ENCODE data around the gene RPS27L. TPM values are rescaled to one million over a fixed set of nuclear protein-coding genes. Genes with fewer than 3 reads are reported as not detected.

The RPS27L gene
- total and polyA plus RNA-seq, 9 donors = 55.1 to 73.3 (median 64.7) TPM

DNA sequence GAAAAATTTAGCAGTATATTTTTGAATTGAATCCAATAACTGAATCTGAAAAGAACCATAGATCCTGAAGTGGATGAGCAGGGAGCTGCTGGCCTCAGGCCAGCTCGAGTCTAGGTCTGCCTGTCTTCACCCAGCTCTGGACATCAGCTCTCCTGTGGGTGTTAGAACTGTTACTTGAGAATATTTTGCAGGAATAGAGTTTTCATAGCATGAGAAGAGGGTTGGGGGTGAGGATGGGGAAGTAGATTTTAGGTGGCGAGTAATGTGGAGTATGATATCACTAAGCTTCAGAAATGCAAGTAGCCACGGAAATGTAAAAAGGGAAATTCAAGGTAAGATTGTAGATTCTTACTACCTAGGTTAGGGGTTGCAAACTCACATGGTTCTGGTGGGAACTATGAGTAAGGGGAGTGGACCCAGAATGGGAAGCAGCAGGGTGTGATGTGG, 38.3 kb upstream of the RPS27L start:
- H3K4me1 ChIP-seq (ENCODE audit: control insufficient read depth, insufficient read depth, low read length) = peaks cover 11% of the 10 kb centered on the region
- WGBS (ENCODE audit: insufficient coverage) = 55% methylated on average over 3 of the region's 3 CpGs

DNA sequence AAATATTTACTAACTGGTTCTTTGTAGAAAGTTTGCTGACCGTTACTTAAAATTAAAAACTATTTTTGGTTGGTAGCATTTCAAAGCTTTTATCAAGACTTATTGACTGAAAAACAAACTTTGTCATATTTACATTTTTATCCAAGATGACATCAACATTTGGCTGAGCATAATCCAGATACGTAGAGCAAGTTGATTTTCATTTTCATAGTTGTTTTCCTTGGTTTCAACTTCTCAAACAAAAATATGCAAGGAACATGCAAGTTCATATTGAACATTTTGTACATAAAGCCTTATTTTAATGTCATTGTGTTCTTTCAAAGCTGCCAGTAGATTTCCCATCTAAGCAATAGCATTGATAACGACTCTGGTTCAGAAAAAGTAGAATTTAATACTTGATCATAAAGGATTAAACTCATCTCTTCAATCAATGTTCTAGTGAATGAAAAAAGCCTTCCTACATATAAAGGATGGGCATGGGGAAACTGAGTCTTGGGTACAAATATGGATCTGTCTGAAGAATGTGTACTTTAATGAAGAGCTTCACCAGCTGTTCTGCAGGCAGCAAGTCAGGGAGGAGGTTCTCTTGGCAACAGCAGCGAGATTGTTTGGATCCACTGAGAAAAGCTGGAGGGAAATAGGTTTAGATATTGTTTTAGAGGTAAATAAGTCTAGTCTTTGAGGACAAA, 37.7 kb upstream of the RPS27L start:
- Histone ChIP-seq H3K4me1 (ENCODE audit: control insufficient read depth, insufficient read depth, low read length) (peaks cover 13% of the 10 kb centered on the region), H3K27me3 (ENCODE audit: control insufficient read depth, insufficient read depth, low read length) (no peaks in the 10 kb centered on the region), H3K36me3 (ENCODE audit: control insufficient read depth, insufficient read depth, low read length) (no peaks in the 10 kb centered on the region), H3K9me3 (replicated peaks; ENCODE audit: control insufficient read depth, low read depth, low read length) (no peaks in the 10 kb centered on the region), H3K4me3 (ENCODE audit: low read length) (no peak overlapping the region), H3K27ac (ENCODE audit: low read length) (peak overlapping the region; percentile 66)
- no CpG with 5 or more reads among the region's 4 CpGs for WGBS (ENCODE audit: insufficient coverage)
- peak; percentile 85 for DNase-seq

More for the DNA sequence above, 38.3 kb upstream of the RPS27L start:
- Histone ChIP-seq H3K36me3 (ENCODE audit: control insufficient read depth, insufficient read depth, low read length) (no peaks in the 10 kb centered on the region), H3K27ac (ENCODE audit: low read length) (peak overlapping the region; percentile 66), H3K9me3 (replicated peaks; ENCODE audit: control insufficient read depth, low read depth, low read length) (no peaks in the 10 kb centered on the region), H3K27me3 (ENCODE audit: control insufficient read depth, insufficient read depth, low read length) (no peaks in the 10 kb centered on the region), H3K4me3 (ENCODE audit: low read length) (no peak overlapping the region)
- DNase-seq = no peak

DNA sequence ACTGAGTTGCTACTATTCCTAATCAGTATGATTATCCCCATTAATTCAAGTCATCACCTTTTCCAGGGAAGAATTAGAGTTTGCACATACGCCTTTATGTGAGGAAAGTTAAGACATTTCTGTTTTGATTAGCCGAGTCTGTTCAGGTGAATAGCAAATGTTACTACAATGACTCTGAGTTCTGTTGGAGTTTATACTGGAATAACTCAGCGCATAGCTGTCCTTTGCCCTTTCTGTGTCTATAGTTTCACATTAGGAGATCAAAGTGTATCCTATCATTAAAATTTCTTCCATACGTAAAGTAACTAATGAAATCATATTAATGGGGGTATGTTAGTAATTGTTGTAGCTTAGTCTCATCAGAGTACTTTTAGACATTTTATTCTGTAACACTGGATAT, 37.0 kb upstream of the RPS27L start:
- Histone ChIP-seq H3K9me3 (replicated peaks; ENCODE audit: control insufficient read depth, low read depth, low read length) (no peaks in the 10 kb centered on the region), H3K4me1 (ENCODE audit: control insufficient read depth, insufficient read depth, low read length) (peaks cover 14% of the 10 kb centered on the region), H3K36me3 (ENCODE audit: control insufficient read depth, insufficient read depth, low read length) (no peaks in the 10 kb centered on the region), H3K4me3 (ENCODE audit: low read length) (no peak overlapping the region), H3K27ac (ENCODE audit: low read length) (peak overlapping the region; percentile 29), H3K27me3 (ENCODE audit: control insufficient read depth, insufficient read depth, low read length) (no peaks in the 10 kb centered on the region)
- no peak for DNase-seq
- WGBS (ENCODE audit: insufficient coverage) = no CpG with 5 or more reads among the region's 4 CpGs

DNA sequence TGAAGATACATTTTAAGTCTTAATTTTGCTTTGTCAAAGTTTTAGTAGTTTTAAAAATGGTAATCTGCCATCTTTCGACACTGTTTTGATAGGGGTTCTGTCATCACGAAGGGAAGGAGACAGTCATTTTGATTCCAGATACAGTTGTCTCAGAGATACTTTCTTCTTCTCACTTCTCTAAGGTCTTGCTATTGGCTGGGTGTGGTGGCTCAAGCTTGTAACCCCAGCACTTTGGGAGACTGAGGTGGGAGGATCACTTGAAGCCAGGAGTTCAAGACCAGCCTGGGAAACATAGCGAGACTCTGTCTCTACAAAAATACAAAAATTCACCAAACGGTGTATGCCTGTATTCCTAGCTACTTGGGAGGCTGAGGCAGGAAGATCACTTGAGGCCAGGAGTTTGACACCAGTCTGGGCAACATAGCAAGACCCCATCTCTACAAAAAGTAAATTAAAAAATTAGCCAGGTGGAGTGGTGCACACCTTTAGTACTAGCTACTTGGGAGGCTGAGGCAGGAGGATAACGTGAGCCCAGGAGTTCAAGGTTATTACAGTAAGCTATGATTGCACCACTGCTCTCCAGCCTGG, 35.4 kb upstream of the RPS27L start:
- no peaks in the 10 kb centered on the region for H3K36me3 ChIP-seq (ENCODE audit: control insufficient read depth, insufficient read depth, low read length)
- H3K4me3 ChIP-seq (ENCODE audit: low read length) = no peak overlapping the region
- no peaks in the 10 kb centered on the region for H3K27me3 ChIP-seq (ENCODE audit: control insufficient read depth, insufficient read depth, low read length)
- H3K27ac ChIP-seq (ENCODE audit: low read length) = no peak overlapping the region
- no peaks in the 10 kb centered on the region for H3K9me3 ChIP-seq (replicated peaks; ENCODE audit: control insufficient read depth, low read depth, low read length)
- peaks cover 18% of the 10 kb centered on the region for H3K4me1 ChIP-seq (ENCODE audit: control insufficient read depth, insufficient read depth, low read length)
- DNase-seq = no peak
- whole genome bisulfite sequencing (ENCODE audit: insufficient coverage) = 67% methylated on average over 1 of the region's 5 CpGs

DNA sequence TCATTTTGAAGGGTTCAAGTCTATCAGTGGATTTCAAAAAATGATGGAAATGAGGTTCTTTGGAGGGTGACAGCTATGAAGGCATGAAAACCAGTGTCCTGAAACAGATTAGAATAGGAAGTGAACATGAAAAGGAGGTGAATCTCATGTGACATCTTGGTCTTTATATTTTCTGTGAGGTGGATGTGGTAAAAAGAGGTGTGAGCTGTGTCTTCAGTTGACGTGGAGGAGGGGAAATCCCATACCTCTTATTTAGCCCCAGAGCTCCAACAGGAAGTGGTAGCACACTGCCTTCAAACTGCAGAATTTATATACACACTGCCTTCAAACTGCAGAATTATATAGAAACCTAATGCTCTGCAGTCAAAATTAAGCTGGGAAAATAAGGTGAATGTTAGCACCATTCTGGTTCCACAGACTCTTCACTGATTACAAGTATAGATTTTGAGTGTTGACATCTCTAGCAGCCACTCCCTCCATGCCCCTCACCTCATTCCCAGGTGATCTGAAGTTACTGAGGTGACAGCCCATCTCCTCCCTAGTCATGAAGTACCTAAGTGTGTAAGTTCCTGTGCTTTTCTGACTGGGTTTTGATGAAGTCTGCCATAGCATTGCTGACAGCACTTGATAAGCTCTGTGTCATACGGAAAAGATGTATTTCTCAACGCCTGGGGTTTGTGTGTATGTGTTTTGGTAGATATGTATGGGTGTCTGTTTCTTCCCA, 34.8 kb upstream of the RPS27L start:
- Histone ChIP-seq H3K9me3 (replicated peaks; ENCODE audit: control insufficient read depth, low read depth, low read length) (no peaks in the 10 kb centered on the region), H3K36me3 (ENCODE audit: control insufficient read depth, insufficient read depth, low read length) (no peaks in the 10 kb centered on the region), H3K27ac (ENCODE audit: low read length) (no peak overlapping the region), H3K4me1 (ENCODE audit: control insufficient read depth, insufficient read depth, low read length) (peaks cover 18% of the 10 kb centered on the region), H3K27me3 (ENCODE audit: control insufficient read depth, insufficient read depth, low read length) (no peaks in the 10 kb centered on the region), H3K4me3 (ENCODE audit: low read length) (no peak overlapping the region)
- WGBS (ENCODE audit: insufficient coverage) = 100% methylated on average over 2 of the region's 3 CpGs
- no peak for DNase-seq

DNA sequence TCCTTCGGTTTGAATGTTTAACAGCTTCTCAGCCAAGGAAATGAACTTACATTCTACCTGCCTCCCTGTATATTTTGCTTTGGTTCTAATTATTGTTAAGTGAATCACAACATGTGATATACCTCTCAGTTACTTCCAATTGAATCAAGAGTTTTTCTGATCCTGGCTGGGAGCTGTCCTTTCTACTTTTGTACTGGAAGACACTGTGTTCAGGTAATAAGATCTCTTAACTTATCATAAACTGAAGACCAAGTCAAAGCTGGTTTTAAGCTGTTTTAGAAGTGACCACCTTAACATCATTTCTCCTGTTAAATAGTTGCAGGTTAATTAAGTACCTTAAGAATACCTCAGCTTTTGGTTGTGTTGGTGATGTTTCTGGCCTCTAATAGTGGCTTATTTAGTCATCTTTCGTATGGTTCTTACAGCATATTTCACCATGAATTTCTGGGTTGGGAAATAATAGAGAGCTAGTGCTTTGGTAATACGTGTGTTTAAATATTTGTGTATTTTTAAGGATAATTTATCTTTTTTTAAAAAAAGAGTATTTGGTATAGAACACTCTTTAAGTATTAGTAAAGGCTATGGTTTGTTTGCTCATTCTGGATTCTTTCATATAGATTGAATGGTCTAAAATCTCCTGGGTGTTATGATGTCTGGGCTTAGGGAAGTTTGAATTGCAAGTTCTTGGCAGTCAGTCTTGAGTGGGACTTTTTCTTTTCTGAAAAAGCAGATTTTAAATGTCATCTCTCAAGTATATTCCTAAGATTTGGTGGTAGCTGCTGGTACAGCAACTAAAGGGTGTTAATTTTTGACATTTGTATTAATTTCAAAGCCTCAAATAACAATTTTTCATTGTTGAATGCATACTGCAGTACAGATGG, 33.7 kb upstream of the RPS27L start:
- H3K36me3 ChIP-seq (ENCODE audit: control insufficient read depth, insufficient read depth, low read length) = no peaks in the 10 kb centered on the region
- peaks cover 15% of the 10 kb centered on the region for H3K4me1 ChIP-seq (ENCODE audit: control insufficient read depth, insufficient read depth, low read length)
- H3K27me3 ChIP-seq (ENCODE audit: control insufficient read depth, insufficient read depth, low read length) = no peaks in the 10 kb centered on the region
- H3K9me3 ChIP-seq (replicated peaks; ENCODE audit: control insufficient read depth, low read depth, low read length) = no peaks in the 10 kb centered on the region
- WGBS (ENCODE audit: insufficient coverage) = no CpG with 5 or more reads among the region's 3 CpGs
- H3K4me3 ChIP-seq (ENCODE audit: low read length) = peak overlapping the region; percentile 75
- no peak overlapping the region for H3K27ac ChIP-seq (ENCODE audit: low read length)
- no peak for DNase-seq

DNA sequence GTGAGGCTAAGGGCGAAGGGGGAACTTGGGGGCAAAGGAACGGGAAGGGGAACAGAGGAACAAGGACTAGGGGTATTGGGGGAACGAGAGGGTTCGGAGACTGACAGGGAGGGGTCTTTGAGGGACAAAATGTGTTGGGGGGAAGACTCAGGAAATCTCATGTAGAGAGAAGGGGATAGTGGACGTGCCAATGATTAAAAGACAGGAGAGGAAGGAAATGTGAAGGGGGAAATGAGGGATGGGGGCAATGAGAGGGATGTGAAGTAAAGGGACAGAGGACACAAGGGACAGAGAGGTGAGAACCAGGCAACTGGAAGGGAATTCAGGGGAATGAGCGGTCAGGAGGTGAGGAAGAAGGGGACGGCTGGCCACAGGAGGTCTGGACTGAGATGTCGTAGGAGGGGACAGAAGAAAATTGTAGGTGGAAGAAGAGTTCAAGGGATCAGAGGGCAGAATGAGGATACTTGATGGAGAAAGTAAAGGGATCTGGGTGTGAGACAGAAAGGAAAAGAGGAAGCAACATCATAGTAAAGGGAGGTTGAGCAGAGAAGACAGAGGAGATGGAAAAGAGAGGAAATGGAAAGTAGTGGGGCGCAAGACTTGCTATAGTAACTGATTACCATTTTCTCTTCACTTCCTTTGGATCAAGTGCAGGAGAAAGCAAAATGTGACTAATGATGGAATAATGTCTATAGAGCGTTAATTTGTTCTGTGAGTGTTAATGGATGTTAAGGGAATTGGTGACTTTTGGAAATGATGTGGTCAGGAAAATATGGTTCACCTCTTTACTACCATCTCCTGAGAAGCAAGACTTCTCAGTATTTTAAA, 32.9 kb upstream of the RPS27L start:
- Histone ChIP-seq H3K27ac (ENCODE audit: low read length) (peak overlapping the region; percentile 75), H3K27me3 (ENCODE audit: control insufficient read depth, insufficient read depth, low read length) (no peaks in the 10 kb centered on the region), H3K4me3 (ENCODE audit: low read length) (peak overlapping the region; percentile 75), H3K36me3 (ENCODE audit: control insufficient read depth, insufficient read depth, low read length) (no peaks in the 10 kb centered on the region), H3K4me1 (ENCODE audit: control insufficient read depth, insufficient read depth, low read length) (peaks cover 9% of the 10 kb centered on the region), H3K9me3 (replicated peaks; ENCODE audit: control insufficient read depth, low read depth, low read length) (no peaks in the 10 kb centered on the region)
- WGBS (ENCODE audit: insufficient coverage) = 3% methylated on average over 8 of the region's 10 CpGs
- DNase-seq = peak; percentile 58

DNA sequence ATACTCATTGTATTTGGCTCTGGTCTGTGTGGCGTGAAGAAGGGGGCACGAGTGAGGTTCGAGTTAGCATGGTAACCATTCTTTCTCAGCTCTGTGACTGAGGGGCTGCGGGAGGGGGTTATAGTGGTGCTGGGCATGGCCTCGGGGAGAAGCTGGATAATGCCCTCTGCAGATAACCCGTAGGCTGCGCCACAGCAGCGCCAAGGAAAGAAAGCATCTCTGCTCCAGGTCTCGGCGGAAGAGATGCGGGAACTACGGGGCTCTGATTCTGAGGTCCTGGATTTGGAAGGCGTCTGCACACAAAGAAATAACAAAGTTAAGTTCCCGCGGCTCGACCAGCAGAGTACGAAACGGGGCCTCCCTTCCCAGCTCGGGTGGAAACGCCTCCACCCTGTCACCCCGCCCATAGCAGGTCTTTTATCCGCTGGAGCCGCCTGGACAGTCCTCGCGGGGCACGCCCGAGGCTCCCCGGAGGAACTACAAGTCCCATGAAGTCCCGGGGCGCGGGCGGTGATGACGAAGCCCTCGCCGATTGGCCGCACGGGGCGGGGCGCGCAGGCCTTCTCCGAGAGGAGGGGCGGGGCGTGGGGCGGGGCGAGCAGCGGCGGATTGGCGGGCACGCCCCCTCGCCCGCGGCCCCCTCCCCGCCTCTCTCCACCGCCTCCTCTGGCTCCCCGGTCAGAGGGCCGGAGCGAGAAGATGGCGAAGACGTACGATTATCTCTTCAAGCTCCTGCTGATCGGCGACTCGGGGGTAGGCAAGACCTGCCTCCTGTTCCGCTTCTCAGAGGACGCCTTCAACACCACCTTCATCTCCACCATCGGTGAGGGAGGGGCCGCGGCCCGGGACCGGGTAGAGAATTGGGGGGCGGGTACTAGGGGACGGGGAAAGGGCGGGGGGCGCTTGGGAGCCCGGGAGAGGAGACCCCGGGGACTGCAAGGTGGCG, 31.9 kb upstream of the RPS27L start, which contains the start of gene RAB8B:
TSS of gene RAB8B (plus strand) at position 681 of the 946 bp plus-strand sequence. CDS start at position 700, 19 bp downstream.
- Histone ChIP-seq H3K4me3 (ENCODE audit: low read length) (peak within 1 kb of the TSS; percentile 75), H3K27me3 (ENCODE audit: control insufficient read depth, insufficient read depth, low read length) (no peaks in the 10 kb centered on the region), H3K36me3 (ENCODE audit: control insufficient read depth, insufficient read depth, low read length) (no peaks in the 10 kb centered on the region), H3K27ac (ENCODE audit: low read length) (peak within 1 kb of the TSS; percentile 85), H3K4me1 (ENCODE audit: control insufficient read depth, insufficient read depth, low read length) (peaks cover 10% of the 10 kb centered on the region), H3K9me3 (replicated peaks; ENCODE audit: control insufficient read depth, low read depth, low read length) (no peaks in the 10 kb centered on the region)
- WGBS (ENCODE audit: insufficient coverage) = 0% methylated on average over 56 of the region's 77 CpGs
- peak; percentile 99 for DNase-seq
